T1000 (cell line): ENCODE results near the gene DHPS.
"Not testable (repeated sequence)": the region's sequence is repeated elsewhere in the genome, so short reads cannot be mapped to it uniquely, and the experiment has no call there.

Experiments
- DNase-seq: peaks from one replicate; lab custom pipeline; 2025; ENCODE audit warnings: mixed read lengths; lab: John Stamatoyannopoulos, UW

The DHPS gene

GRCh38 chr19:12681074-12681987, at the start of gene DHPS:
Gene DHPS (minus strand): TSS chr19:12681880. CDS start chr19:12681766, 114 bp downstream.
- DNase-seq = peak; percentile 85

- no peak for DNase-seq
Measured at GRCh38 chr19:12731337-12731736, 49.7 kb upstream of the DHPS start.

- DNase-seq = no peak
Measured at GRCh38 chr19:12730064-12730463, 48.4 kb upstream of the DHPS start.

DNA sequence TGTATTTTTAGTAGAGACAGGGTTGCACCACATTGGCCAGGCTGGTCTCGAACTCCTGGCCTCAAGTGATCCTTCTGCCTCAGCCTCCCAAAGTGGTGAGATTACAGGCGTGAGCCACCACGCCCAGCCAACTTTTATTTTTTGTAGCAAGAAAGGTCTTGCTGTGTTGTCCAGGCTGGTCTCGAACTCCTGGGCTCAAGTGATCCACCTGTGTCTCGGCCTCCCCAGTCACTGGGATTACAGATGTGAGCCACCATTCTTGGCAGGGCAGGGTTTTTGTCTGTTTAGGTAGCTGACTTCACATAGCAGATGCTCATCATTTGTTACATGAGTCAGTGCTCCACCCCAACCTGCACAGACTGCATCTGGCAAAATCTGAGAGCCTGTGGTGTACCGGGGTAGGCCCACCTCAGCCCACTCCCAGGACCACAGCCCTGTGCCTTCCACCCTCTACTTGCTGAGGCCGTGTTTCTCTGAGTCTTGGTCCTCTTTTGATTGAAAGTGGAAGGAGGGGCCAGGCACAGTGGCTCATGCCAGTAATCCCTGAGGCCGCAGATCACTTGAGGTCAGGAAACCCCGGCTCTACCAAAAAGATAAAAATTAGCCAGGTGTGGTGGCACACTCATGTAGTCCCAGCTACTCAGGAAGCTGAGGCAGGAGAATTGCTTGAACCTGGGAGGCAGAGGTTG, 46.2 kb upstream of the DHPS start:
- no peak for DNase-seq

DNA sequence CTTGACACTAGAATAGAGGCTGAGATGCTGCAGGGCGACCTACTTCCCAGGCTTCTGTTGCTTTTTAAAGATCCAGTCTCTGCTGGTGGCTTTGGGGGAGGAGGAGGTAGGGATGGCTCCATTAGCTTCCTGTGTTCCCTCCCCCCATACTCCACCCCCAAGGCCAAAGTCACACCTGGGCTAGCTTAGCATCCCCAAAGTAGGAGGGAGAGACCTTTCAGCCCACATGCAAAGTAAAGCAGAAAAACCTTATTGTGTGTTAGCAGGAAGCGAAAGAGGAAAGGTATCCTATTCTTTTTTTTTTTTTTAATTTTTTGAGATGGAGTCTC, 45.3 kb upstream of the DHPS start:
- no peak for DNase-seq

DNA sequence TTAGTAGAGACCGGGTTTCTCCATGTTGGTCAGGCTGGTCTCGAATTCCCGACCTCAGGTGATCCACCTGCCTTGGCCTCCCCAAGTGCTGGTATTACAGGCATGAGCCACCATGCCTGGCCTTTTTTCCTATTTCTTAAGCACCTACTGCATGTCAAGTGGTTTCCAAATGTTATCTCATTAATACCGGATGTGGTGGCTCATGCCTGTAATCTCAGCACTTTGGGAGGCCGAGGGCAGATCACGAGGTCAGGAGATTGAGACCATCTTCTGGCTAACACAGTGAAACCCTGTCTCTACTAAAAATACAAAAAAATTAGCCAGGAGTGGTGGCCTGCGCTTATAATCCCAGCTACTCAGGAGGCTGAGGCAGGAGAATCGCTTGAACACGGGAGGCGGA, 43.9 kb upstream of the DHPS start:
- not testable (repeated sequence) for DNase-seq

DNA sequence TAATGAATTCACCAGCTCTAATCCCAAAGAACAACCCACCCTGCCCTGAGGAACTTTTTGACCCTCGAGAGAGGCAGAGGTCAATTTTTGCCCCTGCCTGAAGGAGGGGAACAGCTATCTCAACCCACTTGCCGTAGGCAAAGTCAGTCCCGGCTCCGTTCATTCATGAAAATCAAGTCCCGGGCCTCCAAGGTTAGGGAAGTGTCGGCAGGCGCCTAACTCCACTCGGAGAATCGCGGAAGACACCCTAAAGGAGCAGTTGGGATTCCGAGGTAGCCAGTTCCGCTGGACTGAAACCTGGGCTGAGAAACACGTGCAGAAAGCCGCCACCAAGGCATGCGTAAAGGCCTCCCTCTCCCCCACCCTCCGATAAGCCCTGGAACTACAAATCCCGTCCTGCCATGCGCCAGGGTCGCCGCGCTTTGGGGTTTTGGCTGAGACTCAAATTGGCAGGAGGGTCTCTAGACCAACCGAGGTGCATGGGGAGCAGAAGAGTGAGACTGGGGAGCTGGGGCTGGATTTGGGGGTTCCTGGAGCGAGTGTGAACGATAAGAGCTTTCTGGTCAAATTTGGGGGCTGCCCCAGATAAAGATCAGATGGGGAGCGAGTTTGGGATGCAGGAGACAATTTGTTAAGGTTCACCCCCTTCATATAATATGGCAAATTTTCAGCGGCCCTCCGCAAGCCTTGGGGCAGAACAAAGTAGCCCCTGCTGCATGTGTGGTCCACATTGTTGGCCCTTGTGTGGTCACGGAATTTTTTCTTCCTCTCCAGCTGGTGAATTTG, 42.2 kb upstream of the DHPS start, which contains the start of gene TNPO2:
TSS of gene TNPO2 (minus strand) at position 292 of the 786 bp plus-strand sequence. CDS start 2,955 bp downstream, outside the sequence.
- DNase-seq = no peak

GRCh38 chr19:12723381-12723640, 41.6 kb upstream of the DHPS start:
- DNase-seq = no peak

GRCh38 chr19:12722566-12723380, 41.1 kb upstream of the DHPS start:
- peak; percentile 91 for DNase-seq

DNA sequence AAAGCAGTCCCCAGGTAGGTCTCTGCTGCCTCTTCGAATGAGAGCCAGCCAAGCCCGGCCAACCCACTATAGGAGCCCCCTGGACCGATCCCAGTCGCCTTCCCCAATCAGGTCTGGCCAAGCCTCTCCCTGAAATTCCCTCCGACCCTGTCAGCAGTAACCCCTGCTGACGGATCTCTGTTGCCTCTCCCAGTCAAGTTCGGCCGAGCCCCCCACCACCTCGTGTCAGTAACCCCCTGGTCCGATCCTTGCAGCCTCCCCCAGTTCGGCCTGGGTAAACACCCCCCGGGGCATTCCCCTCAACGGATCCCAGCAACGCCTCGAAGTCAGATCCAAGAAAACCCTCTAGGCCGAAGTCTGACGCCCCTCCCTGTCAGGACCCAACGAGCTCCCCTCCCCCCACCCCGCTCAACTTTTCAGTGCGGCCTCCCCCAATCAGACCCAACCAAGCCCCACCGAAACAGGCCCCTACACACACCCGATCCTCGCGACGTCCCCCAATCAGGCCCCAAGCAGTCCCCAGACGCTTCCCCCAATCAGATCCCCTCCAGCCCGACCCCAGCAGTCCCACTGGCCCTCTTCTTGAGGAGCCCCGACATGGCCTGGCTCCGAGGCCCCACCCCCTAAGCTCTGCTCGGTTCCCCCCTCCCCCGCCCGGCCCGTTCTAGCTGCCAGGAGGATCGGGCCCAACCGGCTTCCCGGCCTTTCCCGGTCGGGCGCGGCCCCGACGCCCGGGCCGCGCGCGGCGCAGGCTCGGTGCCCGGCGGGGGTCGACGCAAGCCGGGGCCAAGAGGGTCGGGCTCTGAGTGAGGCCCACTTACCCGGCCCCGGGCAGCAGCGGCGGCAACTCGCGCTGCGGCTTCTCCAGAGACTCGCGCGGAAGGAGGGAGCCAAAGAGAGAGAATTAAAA, 40.2 kb upstream of the DHPS start:
- DNase-seq = peak; percentile 39

GRCh38 chr19:12720851-12721655, 39.4 kb upstream of the DHPS start:
- no peak for DNase-seq

DNA sequence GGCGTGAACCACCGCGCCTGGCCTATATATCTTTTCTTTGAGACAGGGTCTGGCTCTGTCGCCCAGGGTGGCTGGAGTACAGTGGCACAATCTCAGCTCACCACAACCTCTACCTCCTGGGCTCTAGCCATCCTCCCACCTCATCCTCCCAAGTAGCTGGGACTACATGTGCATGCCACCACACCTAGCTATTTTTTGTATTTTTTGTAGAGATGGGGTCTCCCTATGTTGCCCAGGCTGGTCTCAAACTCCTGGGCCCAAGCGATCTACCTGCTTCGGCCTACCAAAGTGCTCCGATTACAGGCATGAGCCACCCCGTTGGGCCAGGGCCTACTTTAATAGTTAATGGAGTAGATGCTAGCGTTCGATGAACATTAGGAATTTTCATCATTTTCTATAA, 38.6 kb upstream of the DHPS start:
- no peak for DNase-seq

- DNase-seq = no peak
Measured at GRCh38 chr19:12715929-12716328, 34.2 kb upstream of the DHPS start.

GRCh38 chr19:12715102-12715501, 33.4 kb upstream of the DHPS start:
- no peak for DNase-seq

DNA sequence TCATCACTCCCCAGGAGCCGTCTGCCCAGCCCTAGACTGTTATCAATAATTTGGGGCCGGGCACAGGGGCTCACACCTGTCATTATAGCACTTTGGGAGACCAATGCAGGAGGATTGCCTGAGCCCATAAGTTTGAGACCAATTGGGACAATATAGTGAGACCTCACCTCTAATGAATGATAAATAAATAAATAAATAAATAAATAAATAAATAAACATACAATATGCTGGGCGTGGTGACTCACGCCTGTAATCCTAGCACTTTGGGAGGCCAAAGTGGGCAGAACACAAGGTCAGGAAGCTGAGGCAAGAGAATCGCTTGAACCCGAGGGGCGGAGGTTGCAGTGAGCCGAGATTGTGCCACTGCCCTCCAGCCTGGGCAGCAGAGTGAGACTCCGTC, 31.6 kb upstream of the DHPS start:
- not testable (repeated sequence) for DNase-seq

DNA sequence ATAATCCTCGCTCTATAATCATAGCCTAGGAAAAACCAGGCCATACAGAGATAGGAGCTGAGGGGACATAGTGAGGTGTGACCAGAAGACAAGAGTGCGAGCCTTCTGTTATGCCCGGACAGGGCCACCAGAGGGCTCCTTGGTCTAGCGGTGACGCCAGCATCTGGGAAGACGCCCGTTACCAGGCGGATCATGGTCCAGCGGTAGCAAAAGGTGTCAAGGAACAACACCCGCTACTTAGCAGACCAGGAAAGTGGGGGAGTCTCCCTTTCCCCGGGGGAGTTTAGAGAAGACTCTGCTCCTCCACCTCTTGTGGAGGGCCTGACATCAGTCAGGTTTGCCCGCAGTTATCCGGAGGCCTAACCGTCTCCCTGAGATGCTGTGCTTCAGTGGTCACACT, 30.4 kb upstream of the DHPS start:
- not testable (repeated sequence) for DNase-seq

DNA sequence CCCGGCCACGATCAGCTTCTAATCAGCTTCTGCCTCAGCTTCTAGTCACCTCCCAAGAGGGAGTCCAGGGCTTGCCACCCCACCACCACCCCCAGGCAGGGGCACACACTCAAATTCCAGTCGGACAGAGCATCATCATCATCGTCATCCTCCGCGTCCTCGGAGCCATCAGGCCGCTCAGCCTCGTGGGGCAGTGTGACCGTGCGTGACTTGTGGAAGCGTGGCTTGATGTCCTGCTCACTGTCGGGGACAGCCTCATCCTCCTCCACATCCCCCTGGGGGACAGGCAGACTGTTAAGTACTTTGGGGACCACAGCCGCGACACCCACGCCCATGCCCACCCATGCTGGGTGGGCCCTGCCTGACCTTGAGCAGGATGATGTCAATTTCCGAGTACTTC, 29.5 kb upstream of the DHPS start:
- DNase-seq = no peak

DNA sequence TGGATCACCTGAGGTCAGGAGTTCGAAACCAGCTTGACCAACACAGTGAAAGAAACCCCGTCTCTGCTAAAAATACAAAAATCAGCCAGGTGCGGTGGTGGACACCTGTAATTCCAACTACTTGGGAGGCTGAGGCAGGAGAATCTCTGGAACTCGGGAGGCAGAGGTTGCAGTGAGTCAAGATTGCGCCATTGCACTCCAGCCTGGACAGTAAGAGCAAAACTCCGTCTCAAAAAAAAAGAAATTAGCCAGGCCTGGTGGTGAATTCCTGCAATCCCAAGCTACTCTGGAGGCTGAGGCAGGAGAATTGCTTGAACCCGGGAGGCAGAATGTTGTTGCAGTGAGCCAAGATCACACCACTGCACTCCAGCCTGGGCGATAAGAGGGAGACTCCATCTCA, 27.0 kb upstream of the DHPS start:
- no peak for DNase-seq

- DNase-seq = no peak
Measured at GRCh38 chr19:12706332-12706718, 24.6 kb upstream of the DHPS start.
